GM23338 (cell line): ENCODE results near the gene SLC13A3.

Experiments
- CREB1 ChIP-seq: fragments of 250-450 bp; sonication (Bioruptor Pico); IDR thresholded peaks from 2 replicates; pipeline ENCODE4 v1.5.0; 2020; ENCODE audit warnings: low read depth, mild to moderate bottlenecking, moderate library complexity
- CTCF ChIP-seq, 2 experiments: fragments of 200-600 bp in 1 of 2; sonication (generic) in 1 of 2; conservative IDR thresholded peaks; 2 replicates each; pipeline versions ENCODE4 v1.5.1 to v1.6.1; 2016 to 2017; ENCODE audit warnings: antibody characterized with exemption in 2 of 2, low read depth in 2 of 2, mild to moderate bottlenecking in 2 of 2, moderate library complexity in 1 of 2
- EZH2 ChIP-seq: fragments of 200-600 bp; sonication (generic); IDR thresholded peaks from one replicate; pipeline ENCODE4 v1.8.0; 2017; ENCODE audit warnings: antibody characterized with exemption, mild to moderate bottlenecking, low read depth; ENCODE audit not compliant: unreplicated experiment
- EZH2phosphoT487 ChIP-seq: fragments of 200-600 bp; sonication (generic); IDR thresholded peaks from one replicate; pipeline ENCODE4 v1.8.1; 2018; ENCODE audit warnings: antibody characterized with exemption; ENCODE audit not compliant: unreplicated experiment
- JUNB ChIP-seq: IDR thresholded peaks from one replicate; pipeline ENCODE4 v1.6.1; 2016; ENCODE audit warnings: antibody characterized with exemption; ENCODE audit not compliant: unreplicated experiment
- POLR2AphosphoS5 ChIP-seq: IDR thresholded peaks from 2 replicates; pipeline ENCODE4 v1.6.1; 2016; ENCODE audit warnings: antibody characterized with exemption, low read depth
- REST ChIP-seq: IDR thresholded peaks from one replicate; pipeline ENCODE4 v1.6.1; 2018; ENCODE audit warnings: antibody characterized with exemption; ENCODE audit not compliant: unreplicated experiment
- STAT1 ChIP-seq: IDR thresholded peaks from one replicate; pipeline ENCODE4 v1.6.1; 2016; ENCODE audit warnings: antibody characterized with exemption; ENCODE audit not compliant: unreplicated experiment
- ZNF114 ChIP-seq: fragments of 250-450 bp; sonication (Bioruptor Pico); IDR thresholded peaks from 2 replicates; pipeline ENCODE4 v1.5.0; 2020; ENCODE audit warnings: mild to moderate bottlenecking, moderate library complexity
- ZNF331 ChIP-seq: fragments of 250-450 bp; sonication (Bioruptor Pico); IDR thresholded peaks from 2 replicates; pipeline ENCODE4 v1.5.0; 2020; ENCODE audit warnings: low read depth, mild to moderate bottlenecking, moderate library complexity

GRCh38 chr20:46573788-46574584 lies 77.3 kb downstream of the SLC13A3 start:
- TF ChIP-seq EZH2phosphoT487 (no peak), REST (no peak), POLR2AphosphoS5 (no peak), JUNB (no peak), CTCF (conservative IDR thresholded peaks at IDR 0.05; ENCODE audit: low read depth in 2 of 2) (no peak), EZH2 (no peak), STAT1 (no peak), ZNF114 (CRISPR knock-in tag) (no peak), ZNF331 (CRISPR knock-in tag) (no peak), CREB1 (no peak)
